ENCODE measurements around the gene DGKG.

The DGKG gene

GRCh38 chr3:186366206-186366605 is 4.2 kb upstream of the DGKG start:
- no peak for DNase-seq

GRCh38 chr3:186365202-186365974 is 3.4 kb upstream of the DGKG start:
- no peak for DNase-seq

GRCh38 chr3:186362988-186363387 is 954 bp upstream of the DGKG start:
- no peak for DNase-seq

- no peak for DNase-seq
Measured at GRCh38 chr3:186362537-186362842, 456 bp upstream of the DGKG start.

- DNase-seq, result no peak
Measured at GRCh38 chr3:186361246-186361761, 730 bp downstream of the DGKG start.

GRCh38 chr3:186360779-186361178 is 1.3 kb downstream of the DGKG start:
- no peak for DNase-seq

GRCh38 chr3:186359078-186359477 is 3.0 kb downstream of the DGKG start:
- DNase-seq, result no peak

GRCh38 chr3:186356152-186356551 is 5.9 kb downstream of the DGKG start:
- DNase-seq, result no peak

GRCh38 chr3:186354100-186354499 is 7.9 kb downstream of the DGKG start:
- no peak for DNase-seq

- DNase-seq, result no peak
Measured at GRCh38 chr3:186352369-186352768, 9.7 kb downstream of the DGKG start.

GRCh38 chr3:186342197-186342596 is 19.8 kb downstream of the DGKG start:
- no peak for DNase-seq

- DNase-seq, result no peak
Measured at GRCh38 chr3:186340204-186340603, 21.8 kb downstream of the DGKG start.

GRCh38 chr3:186339180-186339918 is 22.7 kb downstream of the DGKG start:
- DNase-seq, result no peak

GRCh38 chr3:186333256-186333655 is 28.8 kb downstream of the DGKG start:
- no peak for DNase-seq

GRCh38 chr3:186330772-186331460 is 31.1 kb downstream of the DGKG start:
- DNase-seq, result no peak

- DNase-seq, result no peak
Measured at GRCh38 chr3:186329589-186329988, 32.4 kb downstream of the DGKG start.

GRCh38 chr3:186327912-186328487 is 34.0 kb downstream of the DGKG start:
- DNase-seq, result no peak

GRCh38 chr3:186322761-186323160 is 39.3 kb downstream of the DGKG start:
- DNase-seq, result no peak

GRCh38 chr3:186321746-186322145 is 40.3 kb downstream of the DGKG start:
- no peak for DNase-seq

GRCh38 chr3:186320862-186321568 is 41.0 kb downstream of the DGKG start:
- no peak for DNase-seq

GRCh38 chr3:186319945-186320344 is 42.1 kb downstream of the DGKG start:
- DNase-seq, result no peak

- no peak for DNase-seq
Measured at GRCh38 chr3:186318135-186318534, 43.9 kb downstream of the DGKG start.

GRCh38 chr3:186317478-186317877 is 44.6 kb downstream of the DGKG start:
- DNase-seq, result no peak
